ENCODE results near the gene STARD9. TPM values are rescaled to one million over a fixed set of nuclear protein-coding genes. Genes with fewer than 3 reads are reported as not detected.

The STARD9 gene
- total and polyA plus RNA-seq, 12 donors = 2.3 to 15.7 (median 6.1) TPM

DNA sequence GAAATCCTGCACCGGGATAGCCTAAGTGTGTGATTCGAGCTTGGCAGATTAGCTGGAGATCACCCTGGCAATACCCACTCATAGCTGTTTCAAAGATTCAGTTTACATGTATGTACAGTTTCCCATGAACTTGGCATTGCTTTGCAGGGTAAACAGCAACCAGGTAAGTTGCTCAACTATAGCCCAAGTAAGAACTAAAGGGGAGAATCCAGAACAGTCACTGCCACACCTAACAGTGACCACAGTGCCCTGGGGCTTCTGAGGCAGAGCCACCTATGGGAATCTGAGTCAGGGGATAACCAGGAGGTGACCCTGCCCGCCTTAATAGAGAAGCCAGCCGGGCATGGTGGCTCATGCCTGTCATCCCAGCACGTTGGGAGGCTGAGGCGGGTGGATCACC lies 145.6 kb downstream of the STARD9 start:
- Histone ChIP-seq H3K27me3 (no peaks in the 10 kb centered on the region), H3K9me3 (no peaks in the 10 kb centered on the region), H3K27ac (no peak overlapping the region), H3K4me3 (no peak overlapping the region), H3K36me3 (peaks cover 0 to 99% (median 62%) of the 10 kb centered on the region in 9 donors), H3K4me1 (no peaks in the 10 kb centered on the region)
- no peak for ATAC-seq
- TF ChIP-seq, protein P1, sequence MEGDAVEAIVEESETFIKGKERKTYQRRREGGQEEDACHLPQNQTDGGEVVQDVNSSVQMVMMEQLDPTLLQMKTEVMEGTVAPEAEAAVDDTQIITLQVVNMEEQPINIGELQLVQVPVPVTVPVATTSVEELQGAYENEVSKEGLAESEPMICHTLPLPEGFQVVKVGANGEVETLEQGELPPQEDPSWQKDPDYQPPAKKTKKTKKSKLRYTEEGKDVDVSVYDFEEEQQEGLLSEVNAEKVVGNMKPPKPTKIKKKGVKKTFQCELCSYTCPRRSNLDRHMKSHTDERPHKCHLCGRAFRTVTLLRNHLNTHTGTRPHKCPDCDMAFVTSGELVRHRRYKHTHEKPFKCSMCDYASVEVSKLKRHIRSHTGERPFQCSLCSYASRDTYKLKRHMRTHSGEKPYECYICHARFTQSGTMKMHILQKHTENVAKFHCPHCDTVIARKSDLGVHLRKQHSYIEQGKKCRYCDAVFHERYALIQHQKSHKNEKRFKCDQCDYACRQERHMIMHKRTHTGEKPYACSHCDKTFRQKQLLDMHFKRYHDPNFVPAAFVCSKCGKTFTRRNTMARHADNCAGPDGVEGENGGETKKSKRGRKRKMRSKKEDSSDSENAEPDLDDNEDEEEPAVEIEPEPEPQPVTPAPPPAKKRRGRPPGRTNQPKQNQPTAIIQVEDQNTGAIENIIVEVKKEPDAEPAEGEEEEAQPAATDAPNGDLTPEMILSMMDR (IDR thresholded peaks at IDR 0.05) = no peak
- 79 to 82% methylated on average over 6 of the region's 6 CpGs for WGBS, 2 donors
- no peak for DNase-seq
- intact Hi-C loops (cut with DNase I) = loop anchor here in 1 of 10 donors (10.0 kb wide), 1 partner anchor 64 kb away; no protein-coding TSS in a partner anchor

DNA sequence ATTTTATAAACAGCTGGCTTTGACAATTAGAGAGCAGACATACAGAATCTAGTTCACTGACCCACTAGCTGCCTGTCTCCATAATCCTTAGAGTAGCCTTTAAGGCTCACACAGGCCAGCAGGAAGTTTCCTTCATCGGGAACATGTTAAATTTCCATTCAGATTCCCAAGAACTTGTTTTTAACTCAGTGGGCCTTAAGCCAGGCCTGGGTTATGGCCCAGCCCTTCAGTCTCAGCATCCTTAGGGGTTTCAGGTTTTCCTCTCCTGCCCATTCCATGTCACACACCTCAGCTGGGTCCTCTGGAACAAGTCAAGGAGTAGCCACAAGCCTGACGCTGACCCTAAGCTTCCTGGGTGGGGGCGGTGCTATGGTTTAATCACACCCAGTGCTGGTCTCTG lies 146.5 kb downstream of the STARD9 start:
- Histone ChIP-seq H3K9me3 (no peaks in the 10 kb centered on the region), H3K27me3 (no peaks in the 10 kb centered on the region), H3K4me1 (no peaks in the 10 kb centered on the region), H3K36me3 (peaks cover 0 to 100% (median 65%) of the 10 kb centered on the region in 9 donors), H3K27ac (peak overlapping the region in 1 of 10 donors; percentile 10), H3K4me3 (no peak overlapping the region)
- TF ChIP-seq, protein P1 (IDR thresholded peaks at IDR 0.05) = no peak
- intact Hi-C loops (cut with DNase I) = loop anchor here in 1 of 10 donors (10.0 kb wide), 1 partner anchor 63 kb away; no protein-coding TSS in a partner anchor
- DNase-seq (no peak), ATAC-seq (no peak)
- WGBS, 2 donors = 60 to 64% methylated on average over 3 of the region's 3 CpGs

DNA sequence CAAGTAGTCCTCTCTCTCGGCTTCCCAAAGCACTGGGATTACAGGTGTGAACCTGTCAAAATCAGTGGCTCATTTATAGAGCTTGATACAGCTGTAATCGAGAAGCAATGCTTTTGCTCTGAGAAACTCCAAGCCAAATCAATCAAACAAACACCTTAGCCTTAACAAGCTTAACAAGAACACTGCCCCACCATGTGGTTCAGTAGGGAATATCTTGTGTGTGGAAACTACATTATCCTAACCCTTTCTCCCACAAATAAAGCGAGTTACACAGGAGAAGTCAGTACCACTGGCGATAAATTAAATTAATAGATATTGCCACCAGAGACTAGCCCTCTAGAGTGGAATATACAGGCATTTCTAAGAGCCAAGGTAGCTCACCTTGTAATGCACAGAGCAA lies 147.7 kb downstream of the STARD9 start:
- Histone ChIP-seq H3K27ac (no peak overlapping the region), H3K4me1 (no peaks in the 10 kb centered on the region), H3K36me3 (peaks cover 0 to 100% (median 72%) of the 10 kb centered on the region in 9 donors), H3K4me3 (no peak overlapping the region), H3K27me3 (no peaks in the 10 kb centered on the region), H3K9me3 (no peaks in the 10 kb centered on the region)
- DNase-seq (no peak), ATAC-seq (no peak)
- TF ChIP-seq, protein P1 (IDR thresholded peaks at IDR 0.05) = no peak
- intact Hi-C loops (cut with DNase I) = loop anchor here in 1 of 10 donors (10.0 kb wide), 1 partner anchor 62 kb away; no protein-coding TSS in a partner anchor
- WGBS, 2 donors = 93 to 96% methylated on average over 4 of the region's 4 CpGs

DNA sequence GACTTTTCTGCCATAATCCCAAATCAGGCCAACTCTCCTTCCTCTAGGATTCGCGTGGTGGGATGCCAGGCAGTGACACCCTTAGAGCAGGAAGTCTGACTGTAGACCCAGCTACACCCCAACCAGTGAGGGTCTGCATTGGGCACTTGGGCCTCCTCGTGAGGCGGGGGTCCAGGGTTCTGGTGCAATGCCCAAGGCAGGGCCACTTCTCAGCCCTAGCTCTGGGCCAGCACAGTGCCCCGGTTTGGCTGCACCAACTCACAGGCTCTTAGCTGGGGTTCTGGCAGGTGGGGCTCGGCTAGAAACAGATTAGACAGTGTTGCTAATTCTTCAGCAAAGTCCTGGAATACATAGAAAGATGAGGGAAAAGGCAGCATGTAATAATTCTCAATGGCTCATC lies 148.9 kb downstream of the STARD9 start:
- TF ChIP-seq, protein P1 (IDR thresholded peaks at IDR 0.05) = no peak
- WGBS, 2 donors = 85 to 88% methylated on average over 6 of the region's 6 CpGs
- intact Hi-C loops (cut with DNase I) = loop anchor here in 2 of 10 donors (2.0 to 10.0 kb wide), 2 partner anchors 21 to 61 kb away; no protein-coding TSS in a partner anchor
- no peaks in the 10 kb centered on the region for H3K4me1 ChIP-seq
- DNase-seq (no peak), ATAC-seq (no peak)
- H3K27me3 ChIP-seq = no peaks in the 10 kb centered on the region
- no peak overlapping the region for H3K27ac ChIP-seq
- H3K4me3 ChIP-seq = no peak overlapping the region
- H3K9me3 ChIP-seq = no peaks in the 10 kb centered on the region
- H3K36me3 ChIP-seq = peaks cover 0 to 100% (median 71%) of the 10 kb centered on the region in 9 donors
